ENCODE results near the gene ADAP1. TPM values are rescaled to one million over a fixed set of nuclear protein-coding genes. Genes with fewer than 3 reads are reported as not detected.
"Not testable (repeated sequence)": the region's sequence is repeated elsewhere in the genome, so short reads cannot be mapped to it uniquely, and the experiment has no call there.

ADAP1 gene
- total and polyA plus RNA-seq, 2 donors from 2014 or later = 36.4 to 48.2 TPM

GRCh38 chr7:874031-874749 lies 80.3 kb downstream of the ADAP1 start:
- no peak overlapping the region for H3K9ac ChIP-seq (ENCODE audit: low read length in 3 of 3)
- no peaks in the 10 kb centered on the region for H3K9me3 ChIP-seq (ENCODE audit: control insufficient read depth in 2 of 3, insufficient read depth in 1 of 3, low read length in 3 of 3)
- TF ChIP-seq, protein P1, sequence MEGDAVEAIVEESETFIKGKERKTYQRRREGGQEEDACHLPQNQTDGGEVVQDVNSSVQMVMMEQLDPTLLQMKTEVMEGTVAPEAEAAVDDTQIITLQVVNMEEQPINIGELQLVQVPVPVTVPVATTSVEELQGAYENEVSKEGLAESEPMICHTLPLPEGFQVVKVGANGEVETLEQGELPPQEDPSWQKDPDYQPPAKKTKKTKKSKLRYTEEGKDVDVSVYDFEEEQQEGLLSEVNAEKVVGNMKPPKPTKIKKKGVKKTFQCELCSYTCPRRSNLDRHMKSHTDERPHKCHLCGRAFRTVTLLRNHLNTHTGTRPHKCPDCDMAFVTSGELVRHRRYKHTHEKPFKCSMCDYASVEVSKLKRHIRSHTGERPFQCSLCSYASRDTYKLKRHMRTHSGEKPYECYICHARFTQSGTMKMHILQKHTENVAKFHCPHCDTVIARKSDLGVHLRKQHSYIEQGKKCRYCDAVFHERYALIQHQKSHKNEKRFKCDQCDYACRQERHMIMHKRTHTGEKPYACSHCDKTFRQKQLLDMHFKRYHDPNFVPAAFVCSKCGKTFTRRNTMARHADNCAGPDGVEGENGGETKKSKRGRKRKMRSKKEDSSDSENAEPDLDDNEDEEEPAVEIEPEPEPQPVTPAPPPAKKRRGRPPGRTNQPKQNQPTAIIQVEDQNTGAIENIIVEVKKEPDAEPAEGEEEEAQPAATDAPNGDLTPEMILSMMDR (IDR thresholded peaks at IDR 0.05; ENCODE audit: borderline replicate concordance, extremely low read depth, insufficient read depth) = no peak
- H3K27ac ChIP-seq (ENCODE audit: low read depth in 2 of 2, low read length in 2 of 2) = peak overlapping the region; percentile 39 to 66
- peaks cover 0 to 21% (median 9%) of the 10 kb centered on the region in 3 donors for H3K4me1 ChIP-seq (ENCODE audit: control insufficient read depth in 2 of 3, insufficient read depth in 2 of 3, low read depth in 1 of 3, low read length in 3 of 3)
- no peaks in the 10 kb centered on the region for H3K27me3 ChIP-seq (ENCODE audit: control insufficient read depth, insufficient read depth, low read length)
- FAIRE-seq (no peak), DNase-seq (no peak)
- peaks cover 6 to 21% (median 11%) of the 10 kb centered on the region in 3 donors for H3K36me3 ChIP-seq (ENCODE audit: control insufficient read depth in 2 of 3, insufficient read depth in 3 of 3, low read length in 3 of 3)
- intact Hi-C loops (cut with DNase I) = loop anchor here (10.0 kb wide), 1 partner anchor 89 kb away; no protein-coding TSS in a partner anchor
- no peak overlapping the region for H3K4me3 ChIP-seq (ENCODE audit: low read length in 3 of 3)

GRCh38 chr7:873367-874002 lies 81.0 kb downstream of the ADAP1 start:
- H3K27ac ChIP-seq (ENCODE audit: low read depth in 2 of 2, low read length in 2 of 2) = peak overlapping the region; percentile 39 to 66
- peaks cover 8 to 22% (median 11%) of the 10 kb centered on the region in 3 donors for H3K36me3 ChIP-seq (ENCODE audit: control insufficient read depth in 2 of 3, insufficient read depth in 3 of 3, low read length in 3 of 3)
- FAIRE-seq (no peak), DNase-seq (peak; percentile 77 to 91 (median 86))
- TF ChIP-seq, protein P1 (IDR thresholded peaks at IDR 0.05; ENCODE audit: borderline replicate concordance, extremely low read depth, insufficient read depth) = peak; percentile 89
- intact Hi-C loops (cut with DNase I) = loop anchor here (10.0 kb wide), 1 partner anchor 89 kb away; no protein-coding TSS in a partner anchor
- no peak overlapping the region for H3K9ac ChIP-seq (ENCODE audit: low read length in 3 of 3)
- H3K9me3 ChIP-seq (ENCODE audit: control insufficient read depth in 2 of 3, insufficient read depth in 1 of 3, low read length in 3 of 3) = no peaks in the 10 kb centered on the region
- no peaks in the 10 kb centered on the region for H3K27me3 ChIP-seq (ENCODE audit: control insufficient read depth, insufficient read depth, low read length)
- no peak overlapping the region for H3K4me3 ChIP-seq (ENCODE audit: low read length in 3 of 3)
- peaks cover 0 to 16% (median 9%) of the 10 kb centered on the region in 3 donors for H3K4me1 ChIP-seq (ENCODE audit: control insufficient read depth in 2 of 3, insufficient read depth in 2 of 3, low read depth in 1 of 3, low read length in 3 of 3)

- DNase-seq; H3K27ac ChIP-seq (ENCODE audit: low read depth in 2 of 2, low read length in 2 of 2): not testable (repeated sequence)
- intact Hi-C loops (cut with DNase I) = loop anchor here (10.0 kb wide), 1 partner anchor 88 kb away; no protein-coding TSS in a partner anchor
Observed at GRCh38 chr7:872685-873084, 81.8 kb downstream of the ADAP1 start.

More at GRCh38 chr7:872685-873084, 81.8 kb downstream of the ADAP1 start:
- H3K4me1 ChIP-seq (ENCODE audit: control insufficient read depth in 2 of 3, insufficient read depth in 2 of 3, low read depth in 1 of 3, low read length in 3 of 3) = peaks cover 0 to 18% (median 12%) of the 10 kb centered on the region in 3 donors
- not testable (repeated sequence) for H3K9ac ChIP-seq (ENCODE audit: low read length in 3 of 3); H3K4me3 ChIP-seq (ENCODE audit: low read length in 3 of 3); H3K27me3 ChIP-seq (ENCODE audit: control insufficient read depth, insufficient read depth, low read length); H3K9me3 ChIP-seq (ENCODE audit: control insufficient read depth in 2 of 3, insufficient read depth in 1 of 3, low read length in 3 of 3); FAIRE-seq
- H3K36me3 ChIP-seq (ENCODE audit: control insufficient read depth in 2 of 3, insufficient read depth in 3 of 3, low read length in 3 of 3) = peaks cover 8 to 22% (median 13%) of the 10 kb centered on the region in 3 donors
